HEK293 (cell line): ENCODE measurements around the gene SMIM5.

Source experiments
- CTCF ChIA-PET: fragments of 350-600 bp; formaldehyde crosslinking; extraction: SDS; loops from one replicate; lab custom pipeline; 2021; ENCODE audit warnings: antibody characterized with exemption; lab: Yijun Ruan, JAX
- POLR2A ChIA-PET: fragments of 300-600 bp; formaldehyde crosslinking; extraction: SDS; loops from one replicate; lab custom pipeline; 2020; ENCODE audit warnings: antibody characterized with exemption, inconsistent platforms; lab: Yijun Ruan, JAX
- H3K27ac ChIP-seq: fragments of 200-500 bp; sonication (Bioruptor generic); 2 replicates; pipeline ENCODE4 v1.5.1; 2014; ENCODE audit warnings: low read depth, low read length, control low read depth, inconsistent platforms; ENCODE audit errors: extremely low read depth
- H3K36me3 ChIP-seq, 2 experiments: fragments of 200-500 bp in 1 of 2; sonication (Bioruptor generic) in 1 of 2; 1 replicate in 1 of 2; 2 replicates in 1 of 2; pipeline ENCODE4 v1.5.1; 2014 to 2017; ENCODE audit warnings: inconsistent platforms in 2 of 2, low read length in 2 of 2; ENCODE audit not compliant: control insufficient read depth in 2 of 2, insufficient read depth in 1 of 2
- H3K4me1 ChIP-seq: fragments of 200-500 bp; sonication (Bioruptor generic); 2 replicates; pipeline ENCODE4 v1.5.1; 2014; ENCODE audit warnings: mild to moderate bottlenecking, low read length, inconsistent platforms; ENCODE audit not compliant: control insufficient read depth, insufficient read depth
- H3K4me3 ChIP-seq: 2 replicates; pipeline ENCODE4 v1.5.1; 2011; ENCODE audit warnings: low read depth, mild to moderate bottlenecking, control low read depth, low read length, moderate library complexity
- H3K9me3 ChIP-seq: fragments of 200-500 bp; sonication (Bioruptor generic); 2 replicates; pipeline ENCODE4 v1.5.1; 2014; ENCODE audit warnings: low read depth, low read length, inconsistent platforms; ENCODE audit not compliant: control insufficient read depth, insufficient read depth
- EGR2 ChIP-seq: fragments of 450-650 bp; formaldehyde crosslinking; IDR thresholded peaks from 2 replicates; pipeline ENCODE4 v1.5.1; 2016; ENCODE audit warnings: low read depth, missing biosample characterization, missing genetic modification characterization
- GLI4 ChIP-seq: fragments of 450-650 bp; formaldehyde crosslinking; IDR thresholded peaks from 2 replicates; pipeline ENCODE4 v1.5.1; 2016; ENCODE audit warnings: missing biosample characterization, missing genetic modification characterization
- INSM2 ChIP-seq: fragments of 450-650 bp; formaldehyde crosslinking; IDR thresholded peaks from 2 replicates; pipeline ENCODE4 v1.5.1; 2016; ENCODE audit warnings: missing biosample characterization, missing genetic modification characterization
- KLF16 ChIP-seq: fragments of 450-650 bp; formaldehyde crosslinking; IDR thresholded peaks from 2 replicates; pipeline ENCODE4 v1.5.1; 2017; ENCODE audit warnings: missing biosample characterization, missing genetic modification characterization
- KLF8 ChIP-seq: fragments of 450-650 bp; formaldehyde crosslinking; IDR thresholded peaks from 2 replicates; pipeline ENCODE4 v1.5.1; 2016; ENCODE audit warnings: missing biosample characterization, missing genetic modification characterization
- MZF1 ChIP-seq: fragments of 450-650 bp; formaldehyde crosslinking; IDR thresholded peaks from 2 replicates; pipeline ENCODE4 v1.5.1; 2017; ENCODE audit warnings: missing biosample characterization, missing genetic modification characterization, borderline replicate concordance
- PRDM6 ChIP-seq: fragments of 450-650 bp; formaldehyde crosslinking; IDR thresholded peaks from 2 replicates; pipeline ENCODE4 v1.5.1; 2017; ENCODE audit warnings: missing biosample characterization, missing genetic modification characterization
- REPIN1 ChIP-seq: fragments of 450-650 bp; formaldehyde crosslinking; IDR thresholded peaks from 2 replicates; pipeline ENCODE4 v1.5.1; 2017; ENCODE audit warnings: missing biosample characterization, missing genetic modification characterization, low read depth
- SETDB1 ChIP-seq: IDR thresholded peaks from one replicate; pipeline ENCODE4 v1.6.1; 2017; ENCODE audit warnings: mild to moderate bottlenecking, low read length, moderate library complexity, mixed read lengths; ENCODE audit not compliant: insufficient read length
- ZBTB20 ChIP-seq: fragments of 450-650 bp; formaldehyde crosslinking; IDR thresholded peaks from 2 replicates; pipeline ENCODE4 v1.5.1; 2016; ENCODE audit warnings: missing biosample characterization, missing genetic modification characterization
- ZFP3 ChIP-seq: fragments of 450-650 bp; formaldehyde crosslinking; IDR thresholded peaks from 2 replicates; pipeline ENCODE4 v1.5.1; 2016; ENCODE audit warnings: low read depth, missing biosample characterization, missing genetic modification characterization
- ZNF10 ChIP-seq: fragments of 450-650 bp; formaldehyde crosslinking; IDR thresholded peaks from 2 replicates; pipeline ENCODE4 v1.5.1; 2017; ENCODE audit warnings: missing biosample characterization, missing genetic modification characterization
- ZNF175 ChIP-seq: fragments of 450-650 bp; formaldehyde crosslinking; IDR thresholded peaks from 2 replicates; pipeline ENCODE4 v1.5.1; 2016; ENCODE audit warnings: missing biosample characterization, missing genetic modification characterization
- ZNF211 ChIP-seq: fragments of 450-650 bp; formaldehyde crosslinking; IDR thresholded peaks from 2 replicates; pipeline ENCODE4 v1.5.1; 2016; ENCODE audit warnings: low read depth, missing biosample characterization, missing genetic modification characterization
- ZNF280C ChIP-seq: fragments of 450-650 bp; formaldehyde crosslinking; IDR thresholded peaks from 2 replicates; pipeline ENCODE4 v1.5.1; 2016; ENCODE audit warnings: missing biosample characterization, missing genetic modification characterization
- ZNF311 ChIP-seq: fragments of 450-650 bp; formaldehyde crosslinking; IDR thresholded peaks from 2 replicates; pipeline ENCODE4 v1.5.1; 2017; ENCODE audit warnings: missing biosample characterization, missing genetic modification characterization, borderline replicate concordance
- ZNF394 ChIP-seq: fragments of 450-650 bp; formaldehyde crosslinking; IDR thresholded peaks from 2 replicates; pipeline ENCODE4 v1.5.1; 2016; ENCODE audit warnings: missing biosample characterization, missing genetic modification characterization, mild to moderate bottlenecking, moderate library complexity, borderline replicate concordance
- ZNF426 ChIP-seq: fragments of 450-650 bp; formaldehyde crosslinking; IDR thresholded peaks from 2 replicates; pipeline ENCODE4 v1.5.1; 2017; ENCODE audit warnings: missing biosample characterization, missing genetic modification characterization, mild to moderate bottlenecking, inconsistent platforms, moderate library complexity
- ZNF433 ChIP-seq: fragments of 450-650 bp; formaldehyde crosslinking; IDR thresholded peaks from 2 replicates; pipeline ENCODE4 v1.5.1; 2016; ENCODE audit warnings: missing biosample characterization, missing genetic modification characterization, low read depth
- ZNF514 ChIP-seq: fragments of 450-650 bp; formaldehyde crosslinking; IDR thresholded peaks from 2 replicates; pipeline ENCODE4 v1.5.1; 2016; ENCODE audit warnings: missing biosample characterization, missing genetic modification characterization
- ZNF664 ChIP-seq: fragments of 450-650 bp; formaldehyde crosslinking; IDR thresholded peaks from 2 replicates; pipeline ENCODE4 v1.5.1; 2016; ENCODE audit warnings: missing biosample characterization, missing genetic modification characterization
- ZNF785 ChIP-seq: fragments of 450-650 bp; formaldehyde crosslinking; IDR thresholded peaks from 2 replicates; pipeline ENCODE4 v1.5.1; 2016; ENCODE audit warnings: missing biosample characterization, missing genetic modification characterization
- TF ChIP-seq, protein P1 (sequence below): fragments of 450-650 bp; formaldehyde crosslinking; IDR thresholded peaks from 2 replicates; pipeline ENCODE4 v1.5.1; 2016; ENCODE audit warnings: missing biosample characterization, missing genetic modification characterization, borderline replicate concordance
- TF ChIP-seq, protein P2 (sequence below): fragments of 450-650 bp; formaldehyde crosslinking; IDR thresholded peaks from 2 replicates; pipeline ENCODE4 v1.5.1; 2016; ENCODE audit warnings: missing biosample characterization, missing genetic modification characterization

Gene SMIM5

GRCh38 chr17:75602644-75603043 is 30.6 kb upstream of the SMIM5 start:
- Histone ChIP-seq H3K27ac (no peak overlapping the region), H3K4me3 (no peak overlapping the region), H3K9me3 (no peaks in the 10 kb centered on the region), H3K4me1 (no peaks in the 10 kb centered on the region), H3K36me3 (no peaks in the 10 kb centered on the region)
- POLR2A ChIA-PET = interaction anchor here (0.7 kb wide), 1 partner anchor 9 kb away, joined by 3 read pairs; no protein-coding TSS in a partner anchor
- TF ChIP-seq ZBTB20 (tag by site-specific recombination) (no peak), INSM2 (tag by site-specific recombination) (no peak), ZNF664 (no peak), EGR2 (tag by site-specific recombination) (no peak), ZNF311 (tag by site-specific recombination) (no peak), SETDB1 (no peak)
- TF ChIP-seq, protein P1, sequence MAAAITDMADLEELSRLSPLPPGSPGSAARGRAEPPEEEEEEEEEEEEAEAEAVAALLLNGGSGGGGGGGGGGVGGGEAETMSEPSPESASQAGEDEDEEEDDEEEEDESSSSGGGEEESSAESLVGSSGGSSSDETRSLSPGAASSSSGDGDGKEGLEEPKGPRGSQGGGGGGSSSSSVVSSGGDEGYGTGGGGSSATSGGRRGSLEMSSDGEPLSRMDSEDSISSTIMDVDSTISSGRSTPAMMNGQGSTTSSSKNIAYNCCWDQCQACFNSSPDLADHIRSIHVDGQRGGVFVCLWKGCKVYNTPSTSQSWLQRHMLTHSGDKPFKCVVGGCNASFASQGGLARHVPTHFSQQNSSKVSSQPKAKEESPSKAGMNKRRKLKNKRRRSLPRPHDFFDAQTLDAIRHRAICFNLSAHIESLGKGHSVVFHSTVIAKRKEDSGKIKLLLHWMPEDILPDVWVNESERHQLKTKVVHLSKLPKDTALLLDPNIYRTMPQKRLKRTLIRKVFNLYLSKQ (tag by site-specific recombination) = no peak
- CTCF ChIA-PET = interaction anchor here (0.7 to 7.9 kb wide), 10 partner anchors 11 to 205 kb away, joined by 3 to 122 read pairs (median 20); partner anchors contain the start of gene SMIM5

DNA sequence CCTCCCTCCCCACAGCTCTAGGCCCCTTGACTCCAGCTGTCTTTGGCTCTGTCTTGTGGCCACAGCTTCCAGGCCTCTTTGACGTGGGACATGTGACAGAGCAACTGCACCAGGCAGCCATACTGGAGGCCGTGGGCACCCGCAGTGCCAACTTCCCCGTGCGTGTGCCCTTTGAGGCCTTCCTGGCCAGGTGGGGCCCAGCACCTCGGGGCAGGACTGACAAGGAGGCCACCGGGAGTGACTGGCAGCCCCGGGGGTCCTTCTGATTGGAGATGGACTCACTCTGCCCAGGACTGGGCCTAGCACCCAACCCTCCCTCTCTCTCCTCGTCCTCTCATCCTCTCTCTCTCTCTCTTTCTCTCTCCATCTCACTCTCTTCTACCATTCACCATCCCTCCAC is 30.1 kb upstream of the SMIM5 start:
- no peak overlapping the region for H3K27ac ChIP-seq
- TF ChIP-seq KLF8 (tag by site-specific recombination) (no peak), PRDM6 (no peak), ZNF433 (tag by site-specific recombination) (no peak), ZNF211 (tag by site-specific recombination) (no peak), KLF16 (tag by site-specific recombination) (no peak), ZNF394 (tag by site-specific recombination) (no peak), ZNF10 (tag by site-specific recombination) (no peak), ZNF175 (tag by site-specific recombination) (no peak), ZNF514 (no peak), ZNF785 (no peak), ZFP3 (no peak), ZNF426 (tag by site-specific recombination) (no peak), REPIN1 (tag by site-specific recombination) (no peak), ZNF280C (no peak), GLI4 (no peak), MZF1 (tag by site-specific recombination) (no peak)
- TF ChIP-seq, protein P2, sequence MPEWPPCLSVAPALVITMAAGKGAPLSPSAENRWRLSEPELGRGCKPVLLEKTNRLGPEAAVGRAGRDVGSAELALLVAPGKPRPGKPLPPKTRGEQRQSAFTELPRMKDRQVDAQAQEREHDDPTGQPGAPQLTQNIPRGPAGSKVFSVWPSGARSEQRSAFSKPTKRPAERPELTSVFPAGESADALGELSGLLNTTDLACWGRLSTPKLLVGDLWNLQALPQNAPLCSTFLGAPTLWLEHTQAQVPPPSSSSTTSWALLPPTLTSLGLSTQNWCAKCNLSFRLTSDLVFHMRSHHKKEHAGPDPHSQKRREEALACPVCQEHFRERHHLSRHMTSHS (tag by site-specific recombination) = no peak
- no peaks in the 10 kb centered on the region for H3K4me1 ChIP-seq
- ChIA-PET CTCF (interaction anchor here (0.7 to 7.9 kb wide), 10 partner anchors 11 to 204 kb away, joined by 3 to 122 read pairs (median 24); partner anchors contain the start of gene SMIM5), POLR2A (no interaction called here)
- H3K4me3 ChIP-seq = no peak overlapping the region
- no peaks in the 10 kb centered on the region for H3K9me3 ChIP-seq
- no peaks in the 10 kb centered on the region for H3K36me3 ChIP-seq
